H9 (cell line): ENCODE measurements around the gene FGD6. TPM values are rescaled to one million over a fixed set of nuclear protein-coding genes. Genes with fewer than 3 reads are reported as not detected.

ENCODE experiments used
- DNase-seq: peaks from one replicate; pipeline ENCODE4 v3.0.0-alpha.2; 2017
- H2AFZ ChIP-seq: one replicate; pipeline ENCODE4 v1.6.1; 2013; ENCODE audit warnings: mild to moderate bottlenecking, low read length, control low read depth, moderate library complexity
- H2AK5ac ChIP-seq: 2 replicates; pipeline ENCODE4 v1.6.1; 2013; ENCODE audit warnings: low read length, control low read depth, mixed read lengths; ENCODE audit not compliant: insufficient read length
- H2BK120ac ChIP-seq: one replicate; pipeline ENCODE4 v1.6.1; 2013; ENCODE audit warnings: low read depth, mild to moderate bottlenecking, low read length, control low read depth, inconsistent platforms; ENCODE audit not compliant: poor library complexity, severe bottlenecking
- H2BK12ac ChIP-seq: 2 replicates; pipeline ENCODE4 v1.6.1; 2013; ENCODE audit warnings: low read length, control low read depth, mixed read lengths, low read depth; ENCODE audit not compliant: insufficient read length
- H2BK15ac ChIP-seq: 2 replicates; pipeline ENCODE4 v1.6.1; 2013; ENCODE audit warnings: low read depth, low read length, control low read depth
- H2BK20ac ChIP-seq: one replicate; pipeline ENCODE4 v1.6.1; 2013; ENCODE audit warnings: low read depth, mild to moderate bottlenecking, low read length, control low read depth, inconsistent platforms; ENCODE audit not compliant: poor library complexity, severe bottlenecking
- H2BK5ac ChIP-seq: 2 replicates; pipeline ENCODE4 v1.6.1; 2013; ENCODE audit warnings: low read length, control low read depth, mixed read lengths; ENCODE audit not compliant: insufficient read length
- H3K14ac ChIP-seq: 2 replicates; pipeline ENCODE4 v1.6.1; 2013; ENCODE audit warnings: low read length, control low read depth; ENCODE audit not compliant: insufficient read depth
- H3K18ac ChIP-seq: 2 replicates; pipeline ENCODE4 v1.6.1; 2013; ENCODE audit warnings: low read depth, mild to moderate bottlenecking, mixed read lengths, low read length, control low read depth; ENCODE audit not compliant: insufficient read length
- H3K23ac ChIP-seq: 2 replicates; pipeline ENCODE4 v1.6.1; 2013; ENCODE audit warnings: low read length, control low read depth, mixed read lengths, low read depth; ENCODE audit not compliant: insufficient read length
- H3K23me2 ChIP-seq: 2 replicates; pipeline ENCODE4 v1.6.1; 2013; ENCODE audit warnings: low read depth, mild to moderate bottlenecking, mixed read lengths, low read length, control low read depth; ENCODE audit not compliant: insufficient read length, poor library complexity, severe bottlenecking
- H3K27ac ChIP-seq: 2 replicates; pipeline ENCODE4 v1.5.1; 2013; ENCODE audit warnings: low read length, control low read depth, mixed read lengths, low read depth; ENCODE audit not compliant: insufficient read length
- H3K27me3 ChIP-seq: 2 replicates; pipeline ENCODE4 v1.6.1; 2013; ENCODE audit warnings: low read length, control low read depth, inconsistent platforms; ENCODE audit not compliant: insufficient read depth
- H3K4ac ChIP-seq: 2 replicates; pipeline ENCODE4 v1.6.1; 2013; ENCODE audit warnings: low read depth, mild to moderate bottlenecking, control low read depth, inconsistent platforms, low read length, moderate library complexity
- H3K4me1 ChIP-seq: 2 replicates; pipeline ENCODE4 v1.6.1; 2013; ENCODE audit warnings: low read length, control low read depth, inconsistent platforms; ENCODE audit not compliant: insufficient read depth
- H3K4me2 ChIP-seq: 2 replicates; pipeline ENCODE4 v1.6.1; 2013; ENCODE audit warnings: low read length, control low read depth, mixed read lengths; ENCODE audit not compliant: insufficient read length, insufficient read depth
- H3K56ac ChIP-seq: 2 replicates; pipeline ENCODE4 v1.6.1; 2013; ENCODE audit warnings: low read depth, mild to moderate bottlenecking, mixed read lengths, low read length, control low read depth; ENCODE audit not compliant: insufficient read length
- H3K79me1 ChIP-seq: 2 replicates; pipeline ENCODE4 v1.6.1; 2013; ENCODE audit warnings: low read depth, mild to moderate bottlenecking, moderate library complexity, low read length, control low read depth, inconsistent platforms; ENCODE audit not compliant: insufficient read depth, poor library complexity, severe bottlenecking
- H3K79me2 ChIP-seq: 2 replicates; pipeline ENCODE4 v1.6.1; 2013; ENCODE audit warnings: low read length, control low read depth, inconsistent platforms; ENCODE audit not compliant: insufficient read depth
- H3K9ac ChIP-seq: 2 replicates; pipeline ENCODE4 v1.6.1; 2013; ENCODE audit warnings: low read length, control low read depth, mixed read lengths; ENCODE audit not compliant: insufficient read length; ENCODE audit errors: extremely low read depth
- H3K9me3 ChIP-seq: one replicate; pipeline ENCODE4 v1.6.1; 2013; ENCODE audit warnings: low read depth, low read length, inconsistent platforms; ENCODE audit not compliant: control insufficient read depth
- H3T11ph ChIP-seq: one replicate; pipeline ENCODE4 v1.6.1; 2013; ENCODE audit warnings: mild to moderate bottlenecking, low read length, control low read depth, inconsistent platforms
- H4K20me1 ChIP-seq: one replicate; pipeline ENCODE4 v1.6.1; 2013; ENCODE audit not compliant: control insufficient read depth, insufficient read length, insufficient read depth
- H4K5ac ChIP-seq: 2 replicates; pipeline ENCODE4 v1.6.1; 2013; ENCODE audit warnings: low read depth, mild to moderate bottlenecking, mixed read lengths, low read length, control low read depth; ENCODE audit not compliant: insufficient read length
- H4K8ac ChIP-seq: replicated peaks from 2 replicates; pipeline ENCODE4 v1.6.1; 2013; ENCODE audit warnings: low read length, control low read depth, mixed read lengths, low read depth; ENCODE audit not compliant: insufficient read length
- H4K91ac ChIP-seq: 2 replicates; pipeline ENCODE4 v1.6.1; 2013; ENCODE audit warnings: low read depth, mild to moderate bottlenecking, moderate library complexity, mixed read lengths, low read length, control low read depth; ENCODE audit not compliant: insufficient read length
- H3K27ac Mint-ChIP-seq, 3 experiments: 2 replicates in 2 of 3; 3 replicates in 1 of 3; pipeline ENCODE4 v1.8.0; 2020 to 2021; ENCODE audit warnings: mixed read lengths in 3 of 3, mild to moderate bottlenecking in 1 of 3, moderate library complexity in 1 of 3
- H3K27me3 Mint-ChIP-seq: 2 replicates; pipeline ENCODE4 v1.8.0; 2021; ENCODE audit warnings: low read depth, mild to moderate bottlenecking, moderate library complexity, mixed read lengths
- H3K36me3 Mint-ChIP-seq, 3 experiments: 2 replicates in 2 of 3; 3 replicates in 1 of 3; pipeline ENCODE4 v1.8.0; 2020 to 2021; ENCODE audit warnings: low read depth in 3 of 3, mixed read lengths in 3 of 3; ENCODE audit not compliant: insufficient read depth in 1 of 3
- H3K4me1 Mint-ChIP-seq, 2 experiments: 2 replicates each; pipeline ENCODE4 v1.8.0; 2020; ENCODE audit warnings: mixed read lengths in 2 of 2
- H3K4me3 Mint-ChIP-seq, 2 experiments: 2 replicates in 1 of 2; 3 replicates in 1 of 2; pipeline ENCODE4 v1.8.0; 2020 to 2021; ENCODE audit warnings: mild to moderate bottlenecking in 2 of 2, mixed read lengths in 2 of 2, moderate library complexity in 1 of 2
- H3K9me3 Mint-ChIP-seq, 2 experiments: 2 replicates in 1 of 2; 3 replicates in 1 of 2; pipeline ENCODE4 v1.8.0; 2020; ENCODE audit warnings: mild to moderate bottlenecking in 2 of 2, mixed read lengths in 2 of 2, moderate library complexity in 1 of 2
- WGBS: extraction: QIAGEN DNeasy Blood & Tissue Kit; methylation state at CpG from one replicate; pipeline ENCODE4 v1.1.7; 2013; ENCODE audit warnings: missing lambda C conversion rate, low lambda C conversion rate, mixed read lengths; ENCODE audit not compliant: insufficient read length; ENCODE audit errors: extremely low coverage; 5-methylcytosine and 5-hydroxymethylcytosine counted together
- total RNA-seq: library from RNA; stranded (reverse); gene quantifications from 2 replicates; pipeline ENCODE4 v1.2.1, GENCODE V29; 2021
- TF ChIP-seq, protein P1 (sequence below): fragments of 200-600 bp; sonication (generic); conservative IDR thresholded peaks from 3 replicates; pipeline ENCODE4 v1.8.0; 2021; ENCODE audit warnings: antibody characterized with exemption, mild to moderate bottlenecking

Gene FGD6
- total RNA-seq, 1 experiment from 2014 or later: 39.5 TPM

DNA sequence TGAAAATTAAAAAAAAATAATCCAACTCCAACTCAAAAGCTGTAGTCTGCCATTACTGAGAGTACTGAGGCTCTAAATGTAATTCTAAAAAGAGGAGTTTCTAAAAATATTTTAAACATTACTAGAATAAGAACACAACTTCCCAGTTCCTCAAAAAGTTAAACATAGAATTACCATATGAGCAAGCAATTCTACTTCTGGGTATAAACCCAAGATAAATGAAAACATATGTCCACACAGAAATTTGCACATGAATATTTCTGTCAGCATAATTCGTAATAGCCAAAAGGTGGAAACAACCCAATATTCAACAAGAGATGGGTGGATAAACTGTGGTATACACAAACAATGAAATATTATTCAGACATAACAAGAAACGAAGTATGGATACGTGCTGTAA lies 128.9 kb downstream of the FGD6 start:
- no peak overlapping the region for H2BK120ac ChIP-seq
- TF ChIP-seq, protein P1, sequence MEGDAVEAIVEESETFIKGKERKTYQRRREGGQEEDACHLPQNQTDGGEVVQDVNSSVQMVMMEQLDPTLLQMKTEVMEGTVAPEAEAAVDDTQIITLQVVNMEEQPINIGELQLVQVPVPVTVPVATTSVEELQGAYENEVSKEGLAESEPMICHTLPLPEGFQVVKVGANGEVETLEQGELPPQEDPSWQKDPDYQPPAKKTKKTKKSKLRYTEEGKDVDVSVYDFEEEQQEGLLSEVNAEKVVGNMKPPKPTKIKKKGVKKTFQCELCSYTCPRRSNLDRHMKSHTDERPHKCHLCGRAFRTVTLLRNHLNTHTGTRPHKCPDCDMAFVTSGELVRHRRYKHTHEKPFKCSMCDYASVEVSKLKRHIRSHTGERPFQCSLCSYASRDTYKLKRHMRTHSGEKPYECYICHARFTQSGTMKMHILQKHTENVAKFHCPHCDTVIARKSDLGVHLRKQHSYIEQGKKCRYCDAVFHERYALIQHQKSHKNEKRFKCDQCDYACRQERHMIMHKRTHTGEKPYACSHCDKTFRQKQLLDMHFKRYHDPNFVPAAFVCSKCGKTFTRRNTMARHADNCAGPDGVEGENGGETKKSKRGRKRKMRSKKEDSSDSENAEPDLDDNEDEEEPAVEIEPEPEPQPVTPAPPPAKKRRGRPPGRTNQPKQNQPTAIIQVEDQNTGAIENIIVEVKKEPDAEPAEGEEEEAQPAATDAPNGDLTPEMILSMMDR: no peak
- H3K36me3 Mint-ChIP-seq: peaks cover 23 to 75% (median 52%) of the 10 kb centered on the region in 3 experiments; a peak in 6 of 7 replicates
- no peak overlapping the region for H3K4me2 ChIP-seq
- no peaks in the 10 kb centered on the region for H3K27me3 Mint-ChIP-seq
- no peak overlapping the region for H3K23ac ChIP-seq
- H2AFZ ChIP-seq: no peak overlapping the region
- no peaks in the 10 kb centered on the region for H3K9me3 ChIP-seq
- no peak overlapping the region for H4K8ac ChIP-seq
- no peaks in the 10 kb centered on the region for H3K27me3 ChIP-seq
- no peak overlapping the region for H2BK20ac ChIP-seq
- no peak overlapping the region for H3T11ph ChIP-seq
- DNase-seq: no peak
- H3K18ac ChIP-seq: no peak overlapping the region
- H3K27ac Mint-ChIP-seq: no peak overlapping the region
- H4K20me1 ChIP-seq: no peaks in the 10 kb centered on the region
- no peak overlapping the region for H2BK15ac ChIP-seq
- H3K4ac ChIP-seq: no peak overlapping the region
- no peak overlapping the region for H3K4me3 Mint-ChIP-seq
- H2BK5ac ChIP-seq: no peak overlapping the region
- no peaks in the 10 kb centered on the region for H3K79me2 ChIP-seq
- H3K23me2 ChIP-seq: no peaks in the 10 kb centered on the region
- no peaks in the 10 kb centered on the region for H3K79me1 ChIP-seq
- H2AK5ac ChIP-seq: no peak overlapping the region
- no peak overlapping the region for H3K9ac ChIP-seq
- H3K4me1 ChIP-seq: no peaks in the 10 kb centered on the region
- no peak overlapping the region for H4K91ac ChIP-seq
- no peak overlapping the region for H3K27ac ChIP-seq
- WGBS: no CpG with 5 or more reads among the region's 3 CpGs
- H2BK12ac ChIP-seq: no peak overlapping the region
- no peaks in the 10 kb centered on the region for H3K9me3 Mint-ChIP-seq
- no peak overlapping the region for H3K14ac ChIP-seq
- H3K56ac ChIP-seq: no peak overlapping the region
- no peak overlapping the region for H4K5ac ChIP-seq
- H3K4me1 Mint-ChIP-seq: peaks cover 0 to 3% of the 10 kb centered on the region in 2 experiments; a peak in 2 of 4 replicates
